RWPE2 (cell line): ENCODE data around the gene RAB27A.

Source experiments
- ATAC-seq: fragments of 200-7000 bp; cut with Tn5 transposase; 3 replicates; pipeline ENCODE4 v1.9.1; 2021; ENCODE audit warnings: low read depth
- DNase-seq: peaks from one replicate; pipeline ENCODE4 v3.0.0-alpha.2; 2020; ENCODE audit warnings: low spot score
- H3K27ac ChIP-seq: fragments of 450-650 bp; 2 replicates; pipeline ENCODE4 v1.5.1; 2017; ENCODE audit warnings: mild to moderate bottlenecking; ENCODE audit not compliant: poor library complexity, severe bottlenecking
- H3K27me3 ChIP-seq: fragments of 250-450 bp; sonication (Bioruptor Pico); 2 replicates; pipeline ENCODE4 v1.5.1; 2021; ENCODE audit warnings: mild to moderate bottlenecking, moderate library complexity; ENCODE audit not compliant: insufficient read depth, poor library complexity, severe bottlenecking
- H3K36me3 ChIP-seq: fragments of 250-450 bp; sonication (Bioruptor Pico); 2 replicates; pipeline ENCODE4 v1.5.1; 2020; ENCODE audit warnings: low read depth, mild to moderate bottlenecking, moderate library complexity
- H3K4me1 ChIP-seq: fragments of 250-450 bp; sonication (Bioruptor Pico); 2 replicates; pipeline ENCODE4 v1.5.1; 2021; ENCODE audit warnings: mild to moderate bottlenecking, moderate library complexity; ENCODE audit not compliant: insufficient read depth, poor library complexity, severe bottlenecking
- H3K4me3 ChIP-seq: fragments of 250-450 bp; sonication (Bioruptor Pico); 2 replicates; pipeline ENCODE4 v1.5.1; 2021; ENCODE audit warnings: mild to moderate bottlenecking, moderate library complexity; ENCODE audit not compliant: severe bottlenecking
- H3K9me3 ChIP-seq: fragments of 250-450 bp; sonication (Bioruptor Pico); 2 replicates; pipeline ENCODE4 v1.5.1; 2021; ENCODE audit warnings: mild to moderate bottlenecking, moderate library complexity; ENCODE audit not compliant: severe bottlenecking
- CTCF ChIP-seq: fragments of 450-650 bp; IDR thresholded peaks from one replicate; pipeline ENCODE4 v1.5.1; 2017; ENCODE audit warnings: mild to moderate bottlenecking, moderate library complexity; ENCODE audit not compliant: poor library complexity, severe bottlenecking

The RAB27A gene

GRCh38 chr15:55195996-55196395 is 93.6 kb downstream of the RAB27A start:
- no peak for TF ChIP-seq CTCF
- Histone ChIP-seq H3K27ac (peak overlapping the region; percentile 67), H3K36me3 (peaks cover 48% of the 10 kb centered on the region), H3K9me3 (no peaks in the 10 kb centered on the region), H3K4me1 (peaks cover 28% of the 10 kb centered on the region), H3K4me3 (peak overlapping the region; percentile 91), H3K27me3 (no peaks in the 10 kb centered on the region)
- ATAC-seq (no peak; the same call in 2 of the 3 replicates), DNase-seq (no peak)

GRCh38 chr15:55194256-55194655 is 95.4 kb downstream of the RAB27A start:
- peaks cover 28% of the 10 kb centered on the region for H3K4me1 ChIP-seq
- no peak overlapping the region for H3K27ac ChIP-seq
- TF ChIP-seq CTCF, result no peak
- H3K4me3 ChIP-seq, result no peak overlapping the region
- ATAC-seq (no peak), DNase-seq (no peak)
- H3K9me3 ChIP-seq, result no peaks in the 10 kb centered on the region
- H3K27me3 ChIP-seq, result no peaks in the 10 kb centered on the region
- peaks cover 66% of the 10 kb centered on the region for H3K36me3 ChIP-seq

- no peaks in the 10 kb centered on the region for H3K9me3 ChIP-seq
- no peak for DNase-seq
- H3K27ac ChIP-seq, result no peak overlapping the region
- no peak for ATAC-seq
- H3K36me3 ChIP-seq, result peaks cover 99% of the 10 kb centered on the region
- H3K4me1 ChIP-seq, result no peaks in the 10 kb centered on the region
- TF ChIP-seq CTCF, result no peak
- H3K27me3 ChIP-seq, result no peaks in the 10 kb centered on the region
- no peak overlapping the region for H3K4me3 ChIP-seq
These were observed 103.3 kb downstream of the RAB27A start for GRCh38 chr15:55186331-55186730.

GRCh38 chr15:55183679-55184078 is 105.9 kb downstream of the RAB27A start:
- H3K27ac ChIP-seq, result no peak overlapping the region
- ATAC-seq (no peak), DNase-seq (no peak)
- no peak for TF ChIP-seq CTCF
- no peaks in the 10 kb centered on the region for H3K4me1 ChIP-seq
- peaks cover 100% of the 10 kb centered on the region for H3K36me3 ChIP-seq
- H3K27me3 ChIP-seq, result no peaks in the 10 kb centered on the region
- no peaks in the 10 kb centered on the region for H3K9me3 ChIP-seq
- H3K4me3 ChIP-seq, result no peak overlapping the region

- H3K4me3 ChIP-seq, result no peak overlapping the region
- no peak for TF ChIP-seq CTCF
- no peak for DNase-seq
- ATAC-seq, result no peak
- H3K36me3 ChIP-seq, result peaks cover 72% of the 10 kb centered on the region
- no peaks in the 10 kb centered on the region for H3K9me3 ChIP-seq
- no peaks in the 10 kb centered on the region for H3K27me3 ChIP-seq
- H3K4me1 ChIP-seq, result no peaks in the 10 kb centered on the region
- no peak overlapping the region for H3K27ac ChIP-seq
These were observed 110.5 kb downstream of the RAB27A start for GRCh38 chr15:55179141-55179540.
